Heart right ventricle (tissue), 16 donors: ENCODE measurements around the gene ASB6. TPM values are rescaled to one million over a fixed set of nuclear protein-coding genes. Genes with fewer than 3 reads are reported as not detected.

Source experiments
- ATAC-seq, 8 donors: fragments of 200-7000 bp; cut with Tn5 transposase; one replicate each; pipeline ENCODE4 v1.9.1; 2020; ENCODE audit warnings: mild to moderate bottlenecking in 8 of 8, moderate library complexity in 8 of 8, moderate number of reproducible peaks in 1 of 8
- DNase-seq, 2 donors: peaks; one replicate each; pipeline ENCODE4 v3.0.0-alpha.2; 2020
- H3K27ac ChIP-seq, 10 donors: fragments of 200-600 bp; sonication (generic) in 2 of 10; one replicate each; pipeline versions ENCODE4 v1.5.0 to v1.8.0; 2020 to 2022; ENCODE audit warnings: mild to moderate bottlenecking in 3 of 10
- H3K27me3 ChIP-seq, 7 donors: fragments of 200-600 bp; one replicate each; pipeline ENCODE4 v1.8.0; 2021 to 2022; ENCODE audit warnings: mild to moderate bottlenecking in 2 of 7
- H3K36me3 ChIP-seq, 9 donors: fragments of 200-600 bp; sonication (generic) in 1 of 9; one replicate each; pipeline versions ENCODE4 v1.5.0 to v1.8.0; 2020 to 2022; ENCODE audit warnings: mild to moderate bottlenecking in 2 of 9
- H3K4me1 ChIP-seq, 9 donors: fragments of 200-600 bp; sonication (generic) in 1 of 9; one replicate each; pipeline versions ENCODE4 v1.5.0 to v1.8.0; 2020 to 2022; ENCODE audit warnings: mild to moderate bottlenecking in 4 of 9
- H3K4me3 ChIP-seq, 10 donors: fragments of 200-600 bp; sonication (generic) in 2 of 10; one replicate each; pipeline versions ENCODE4 v1.5.0 to v1.8.0; 2020 to 2022; ENCODE audit warnings: mild to moderate bottlenecking in 7 of 10, moderate library complexity in 2 of 10
- H3K9me3 ChIP-seq, 11 donors: fragments of 200-600 bp in 10 of 11; sonication (generic) in 2 of 11; one replicate each; pipeline versions ENCODE4 v1.5.0 to v1.8.0; 2013 to 2022; ENCODE audit warnings: mild to moderate bottlenecking in 2 of 11, control low read depth in 1 of 11, moderate library complexity in 1 of 11
- WGBS, 2 donors: extraction: QIAGEN DNeasy Blood & Tissue Kit; methylation state at CpG; one replicate each; pipeline ENCODE4 v1.1.7; 2013; ENCODE audit warnings: inconsistent platforms in 1 of 2; 5-methylcytosine and 5-hydroxymethylcytosine counted together
- intact Hi-C, 10 donors: fragments of 100-400 bp; cut with DNase I; formaldehyde crosslinking; loops; one replicate each; pipeline versions ENCODE4 v1.11.1 to v1.14.2; 2022
- polyA plus RNA-seq, 2 donors: library from polyadenylated mRNA; stranded (reverse); fragments of 200-250 nt; gene quantifications; one replicate each; pipeline ENCODE4 v1.2.3, GENCODE V29; 2013
- total RNA-seq, 10 donors: library from RNA; stranded (reverse); fragmentation: NEBNext Ultra II Directional in 3 of 10; extraction: Animal tissue kit (Norgen Biotek cat#: 25700) in 3 of 10; gene quantifications; one replicate each; pipeline versions ENCODE4 v1.2.1 to v1.2.4, GENCODE V29; 2021 to 2023
- TF ChIP-seq, protein P1 (sequence below), 9 donors: fragments of 200-600 bp; sonication (generic) in 2 of 9; IDR thresholded peaks; one replicate each; pipeline versions ENCODE4 v1.5.0 to v1.8.0; 2021 to 2022; ENCODE audit warnings: antibody characterized with exemption in 9 of 9, mild to moderate bottlenecking in 5 of 9, moderate library complexity in 1 of 9
- donor health status: Arrhythmogenic right ventricular cardiomyopathy.
- donor health status: ischemic (EF 13 %, LVEDD 7.1; RV severe dilation, severe dysfunction).
- donor health status: healthy with polysubstance abuse.
- donor health status: DM: no; HTN: yes; CAD: no.
- donor health status: DM: no; HTN: no; CAD: no.
- donor health status: ischemic (EF 25% LVEDD 6.9; RV normal size, moderate dysfunction).
- donor health status: ischemic (EF 25% LVEDD 5.7; RV mildly dilated, moderate dysfunction).
- donor health status: healthy.
- donor health status: DM: yes; HTN: yes; CAD: no.
- donor health status: Ischemic cardiomyopathy.
- donor health status: ischemic (EF 35%, LVEDD 5.7; RV mildly dilated, moderate dysfunction).
- donor health status: nonischemic (EF 11% LVEDD 7.7; RV severe dilation, severe dysfunction).
- donor health status: DM: yes; HTN: yes; CAD: no.
- donor health status: PGD.
- donor health status: ischemic (EF 29% LVEDD 5.4; RV normal size, mild dysfunction).
- donor health status: nonischemic (EF 23%, LVEDD 6.1; RV moderate dilation, normal function).

Gene ASB6
- total and polyA plus RNA-seq, 12 donors, result 6.2 to 11.8 (median 9.4) TPM

DNA sequence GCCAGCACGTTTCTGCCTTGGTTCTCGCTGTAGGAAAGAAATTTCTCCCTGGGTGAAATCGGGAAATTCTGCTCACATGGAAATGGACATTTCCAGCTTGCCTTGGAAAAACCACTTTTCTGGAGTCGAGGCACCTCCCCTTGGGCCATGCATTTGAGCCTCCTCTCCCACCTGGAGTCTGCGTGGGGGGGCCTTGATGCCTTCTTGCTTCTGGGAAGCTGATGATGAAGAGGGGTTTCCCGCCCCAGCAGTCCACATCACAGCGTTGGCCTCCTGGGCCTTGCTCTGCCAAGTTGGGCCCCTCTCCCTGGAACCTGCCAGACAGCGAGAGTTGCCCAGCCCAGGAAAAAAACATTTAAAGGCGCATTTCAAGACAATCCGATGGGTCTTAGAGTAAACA, 1.8 kb upstream of the ASB6 start:
- H3K27ac ChIP-seq, result no peak overlapping the region
- intact Hi-C loops, result loop anchor here (2.0 to 10.0 kb wide), 6 partner anchors 81 to 139 kb away; no protein-coding TSS in a partner anchor
- H3K27me3 ChIP-seq, result no peaks in the 10 kb centered on the region
- TF ChIP-seq, protein P1, sequence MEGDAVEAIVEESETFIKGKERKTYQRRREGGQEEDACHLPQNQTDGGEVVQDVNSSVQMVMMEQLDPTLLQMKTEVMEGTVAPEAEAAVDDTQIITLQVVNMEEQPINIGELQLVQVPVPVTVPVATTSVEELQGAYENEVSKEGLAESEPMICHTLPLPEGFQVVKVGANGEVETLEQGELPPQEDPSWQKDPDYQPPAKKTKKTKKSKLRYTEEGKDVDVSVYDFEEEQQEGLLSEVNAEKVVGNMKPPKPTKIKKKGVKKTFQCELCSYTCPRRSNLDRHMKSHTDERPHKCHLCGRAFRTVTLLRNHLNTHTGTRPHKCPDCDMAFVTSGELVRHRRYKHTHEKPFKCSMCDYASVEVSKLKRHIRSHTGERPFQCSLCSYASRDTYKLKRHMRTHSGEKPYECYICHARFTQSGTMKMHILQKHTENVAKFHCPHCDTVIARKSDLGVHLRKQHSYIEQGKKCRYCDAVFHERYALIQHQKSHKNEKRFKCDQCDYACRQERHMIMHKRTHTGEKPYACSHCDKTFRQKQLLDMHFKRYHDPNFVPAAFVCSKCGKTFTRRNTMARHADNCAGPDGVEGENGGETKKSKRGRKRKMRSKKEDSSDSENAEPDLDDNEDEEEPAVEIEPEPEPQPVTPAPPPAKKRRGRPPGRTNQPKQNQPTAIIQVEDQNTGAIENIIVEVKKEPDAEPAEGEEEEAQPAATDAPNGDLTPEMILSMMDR (IDR thresholded peaks at IDR 0.05), result no peak
- no peaks in the 10 kb centered on the region for H3K9me3 ChIP-seq
- DNase-seq, result no peak
- ATAC-seq, result no peak
- no peak overlapping the region for H3K4me3 ChIP-seq
- H3K4me1 ChIP-seq, result peaks cover 17 to 29% (median 24%) of the 10 kb centered on the region in 9 donors
- WGBS, 2 donors, result 84 to 86% methylated on average over 10 of the region's 10 CpGs
- peaks cover 0 to 15% (median 7%) of the 10 kb centered on the region in 9 donors for H3K36me3 ChIP-seq

GRCh38 chr9:129640871-129641749, 841 bp downstream of the ASB6 start:
- H3K27me3 ChIP-seq, result no peaks in the 10 kb centered on the region
- peak overlapping the region in 9 of 10 donors; percentile 78 to 92 (median 85) for H3K27ac ChIP-seq
- peaks cover 17 to 29% (median 24%) of the 10 kb centered on the region in 9 donors for H3K4me1 ChIP-seq
- DNase-seq, result no peak
- no peaks in the 10 kb centered on the region for H3K9me3 ChIP-seq
- H3K4me3 ChIP-seq, result peak overlapping the region; percentile 76 to 100 (median 98)
- TF ChIP-seq, protein P1 (IDR thresholded peaks at IDR 0.05), result no peak
- WGBS, 2 donors, result 19 to 20% methylated on average over 43 to 44 of the region's 44 CpGs
- peak in 3 of 8 donors; percentile 0 to 9 (median 1) for ATAC-seq
- intact Hi-C loops, result loop anchor here (5.0 to 10.0 kb wide), 5 partner anchors 84 to 141 kb away; no protein-coding TSS in a partner anchor
- H3K36me3 ChIP-seq, result peaks cover 0 to 41% (median 23%) of the 10 kb centered on the region in 9 donors

GRCh38 chr9:129640086-129640870, 1.7 kb downstream of the ASB6 start:
- H3K4me3 ChIP-seq, result peak overlapping the region in 6 of 10 donors; percentile 88 to 99 (median 94)
- intact Hi-C loops, result loop anchor here (5.0 to 10.0 kb wide), 5 partner anchors 85 to 142 kb away; no protein-coding TSS in a partner anchor
- H3K27ac ChIP-seq, result no peak overlapping the region

More at GRCh38 chr9:129640086-129640870, 1.7 kb downstream of the ASB6 start:
- H3K27me3 ChIP-seq, result no peaks in the 10 kb centered on the region
- DNase-seq, result no peak
- peaks cover 17 to 29% (median 24%) of the 10 kb centered on the region in 9 donors for H3K4me1 ChIP-seq
- ATAC-seq, result no peak
- TF ChIP-seq, protein P1 (IDR thresholded peaks at IDR 0.05), result no peak
- H3K36me3 ChIP-seq, result peaks cover under 1 to 49% (median 31%) of the 10 kb centered on the region in 9 donors
- WGBS, 2 donors, result 69 to 71% methylated on average over 25 of the region's 25 CpGs
- H3K9me3 ChIP-seq, result no peaks in the 10 kb centered on the region
